Activated CD8-positive, alpha-beta memory T cell treated with anti-CD3 and anti-CD28 coated beads for 4 hours (primary cell): ENCODE measurements around the gene KCNJ9.
"Not testable (repeated sequence)": the region's sequence is repeated elsewhere in the genome, so short reads cannot be mapped to it uniquely, and the experiment has no call there.

Source experiments
- DNase-seq, 2 donors: peaks; one replicate each; pipeline ENCODE4 v3.0.0-alpha.2; 2020; ENCODE audit warnings: low read depth in 2 of 2

KCNJ9 gene

GRCh38 chr1:160081261-160081936, at the start of gene KCNJ9:
Gene KCNJ9, plus strand, starts transcription at chr1:160081538. Its CDS starts 2,493 bp downstream, at chr1:160084031.
- DNase-seq = no peak

- DNase-seq = no peak
Observed at GRCh38 chr1:160032165-160032820, 49.0 kb upstream of the KCNJ9 start.

GRCh38 chr1:160040476-160040875, 40.9 kb upstream of the KCNJ9 start:
- no peak for DNase-seq

GRCh38 chr1:160043543-160043942, 37.8 kb upstream of the KCNJ9 start:
- DNase-seq = no peak

GRCh38 chr1:160045653-160046052, 35.7 kb upstream of the KCNJ9 start:
- DNase-seq = no peak

GRCh38 chr1:160046494-160047110, 34.7 kb upstream of the KCNJ9 start:
- no peak for DNase-seq

GRCh38 chr1:160047111-160047991, 34.0 kb upstream of the KCNJ9 start:
- DNase-seq = no peak

GRCh38 chr1:160048335-160048734, 33.0 kb upstream of the KCNJ9 start:
- no peak for DNase-seq

- no peak for DNase-seq
Observed at GRCh38 chr1:160049101-160049500, 32.2 kb upstream of the KCNJ9 start.

GRCh38 chr1:160050182-160050581, 31.2 kb upstream of the KCNJ9 start:
- DNase-seq = not testable (repeated sequence)

- no peak for DNase-seq
Observed at GRCh38 chr1:160050619-160051018, 30.7 kb upstream of the KCNJ9 start.

- DNase-seq = no peak
Observed at GRCh38 chr1:160052936-160053335, 28.4 kb upstream of the KCNJ9 start.

GRCh38 chr1:160053548-160054365, 27.6 kb upstream of the KCNJ9 start:
- DNase-seq = no peak

- no peak for DNase-seq
Observed at GRCh38 chr1:160056648-160057169, 24.6 kb upstream of the KCNJ9 start.

GRCh38 chr1:160058087-160058486, 23.3 kb upstream of the KCNJ9 start:
- no peak for DNase-seq

- DNase-seq = no peak
Observed at GRCh38 chr1:160061369-160062229, 19.7 kb upstream of the KCNJ9 start.

GRCh38 chr1:160062230-160062532, 19.2 kb upstream of the KCNJ9 start:
- no peak for DNase-seq

- DNase-seq = no peak
Observed at GRCh38 chr1:160063176-160063575, 18.2 kb upstream of the KCNJ9 start.

- DNase-seq = no peak
Observed at GRCh38 chr1:160064164-160064563, 17.2 kb upstream of the KCNJ9 start.

GRCh38 chr1:160064746-160065145, 16.6 kb upstream of the KCNJ9 start:
- DNase-seq = no peak
